Measurements from ENCODE around the gene PTPN13. TPM values are rescaled to one million over a fixed set of nuclear protein-coding genes. Genes with fewer than 3 reads are reported as not detected.

PTPN13 gene
- total RNA-seq, 3 donors from 2014 or later (not counting 1 experiment from before 2014, with no cell fraction given) = 0.20 to 2.4 (median 0.40) TPM

GRCh38 chr4:86757468-86757867 is 163.4 kb downstream of the PTPN13 start:
- 64% methylated on average over 3 of the region's 3 CpGs for WGBS (ENCODE audit: insufficient coverage)
- Histone ChIP-seq H3K27me3 (ENCODE audit: control insufficient read depth, insufficient read depth, low read length) (no peaks in the 10 kb centered on the region), H3K9me3 (ENCODE audit: control insufficient read depth, insufficient read depth, low read length) (no peaks in the 10 kb centered on the region), H3K4me1 (ENCODE audit: control insufficient read depth, insufficient read depth, low read length) (no peaks in the 10 kb centered on the region), H3K4me3 (ENCODE audit: low read length) (no peak overlapping the region), H3K36me3 (ENCODE audit: control insufficient read depth, insufficient read depth, low read length) (no peaks in the 10 kb centered on the region), H3K27ac (ENCODE audit: low read length) (no peak overlapping the region)
- no peak overlapping the region for H3K4me3 Mint-ChIP-seq
- no peaks in the 10 kb centered on the region for H3K36me3 Mint-ChIP-seq
- TF ChIP-seq CTCF (IDR thresholded peaks at IDR 0.05) = no peak
- DNase-seq (no peak), ATAC-seq (no peak)
- H3K4me1 Mint-ChIP-seq = no peaks in the 10 kb centered on the region
- no peaks in the 10 kb centered on the region for H3K27me3 Mint-ChIP-seq (ENCODE audit: low read depth in 2 of 2)
- peaks cover 0 to 2% of the 10 kb centered on the region in 2 donors for H3K9me3 Mint-ChIP-seq
- intact Hi-C loops (cut with micrococcal nuclease) = no loop called here
- no peak overlapping the region for H3K27ac Mint-ChIP-seq

GRCh38 chr4:86759298-86759697 is 165.2 kb downstream of the PTPN13 start:
- intact Hi-C loops (cut with micrococcal nuclease) = no loop called here
- Histone ChIP-seq H3K36me3 (ENCODE audit: control insufficient read depth, insufficient read depth, low read length) (no peaks in the 10 kb centered on the region), H3K4me3 (ENCODE audit: low read length) (no peak overlapping the region), H3K4me1 (ENCODE audit: control insufficient read depth, insufficient read depth, low read length) (no peaks in the 10 kb centered on the region), H3K27ac (ENCODE audit: low read length) (no peak overlapping the region), H3K27me3 (ENCODE audit: control insufficient read depth, insufficient read depth, low read length) (no peaks in the 10 kb centered on the region), H3K9me3 (ENCODE audit: control insufficient read depth, insufficient read depth, low read length) (no peaks in the 10 kb centered on the region)
- no peaks in the 10 kb centered on the region for H3K27me3 Mint-ChIP-seq (ENCODE audit: low read depth in 2 of 2)
- no peaks in the 10 kb centered on the region for H3K36me3 Mint-ChIP-seq
- ATAC-seq (no peak), DNase-seq (no peak)
- no peak for TF ChIP-seq CTCF (IDR thresholded peaks at IDR 0.05)
- H3K4me3 Mint-ChIP-seq = no peak overlapping the region
- H3K9me3 Mint-ChIP-seq = peaks cover 0 to 2% of the 10 kb centered on the region in 2 donors
- H3K4me1 Mint-ChIP-seq = no peaks in the 10 kb centered on the region
- 98% methylated on average over 3 of the region's 3 CpGs for WGBS (ENCODE audit: insufficient coverage)
- H3K27ac Mint-ChIP-seq = no peak overlapping the region

DNA sequence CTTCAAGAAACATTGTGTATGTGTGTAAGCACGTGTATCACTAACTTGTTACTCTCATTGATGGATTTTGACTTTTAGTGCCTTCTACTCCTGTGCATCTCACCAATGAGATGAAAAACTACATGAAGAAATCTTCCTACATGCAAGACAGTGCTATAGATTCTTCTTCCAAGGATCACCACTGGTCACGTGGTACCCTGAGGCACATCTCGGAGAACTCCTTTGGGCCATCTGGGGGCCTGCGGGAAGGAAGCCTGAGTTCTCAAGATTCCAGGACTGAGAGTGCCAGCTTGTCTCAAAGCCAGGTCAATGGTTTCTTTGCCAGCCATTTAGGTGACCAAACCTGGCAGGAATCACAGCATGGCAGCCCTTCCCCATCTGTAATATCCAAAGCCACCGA is 168.5 kb downstream of the PTPN13 start:
- DNase-seq = no peak
- no peak for TF ChIP-seq CTCF (IDR thresholded peaks at IDR 0.05)
- Histone ChIP-seq H3K9me3 (ENCODE audit: control insufficient read depth, insufficient read depth, low read length) (no peaks in the 10 kb centered on the region), H3K27ac (ENCODE audit: low read length) (no peak overlapping the region), H3K4me3 (ENCODE audit: low read length) (no peak overlapping the region), H3K27me3 (ENCODE audit: control insufficient read depth, insufficient read depth, low read length) (no peaks in the 10 kb centered on the region), H3K36me3 (ENCODE audit: control insufficient read depth, insufficient read depth, low read length) (no peaks in the 10 kb centered on the region), H3K4me1 (ENCODE audit: control insufficient read depth, insufficient read depth, low read length) (no peaks in the 10 kb centered on the region)
- ATAC-seq = no peak
- Mint-ChIP-seq H3K4me3 (no peak overlapping the region), H3K27me3 (ENCODE audit: low read depth in 2 of 2) (no peaks in the 10 kb centered on the region), H3K36me3 (no peaks in the 10 kb centered on the region), H3K4me1 (no peaks in the 10 kb centered on the region), H3K27ac (no peak overlapping the region), H3K9me3 (no peaks in the 10 kb centered on the region)
- intact Hi-C loops (cut with micrococcal nuclease) = no loop called here
- WGBS (ENCODE audit: insufficient coverage) = 86% methylated on average over 5 of the region's 5 CpGs

- intact Hi-C loops (cut with micrococcal nuclease) = no loop called here
- H3K36me3 Mint-ChIP-seq = no peaks in the 10 kb centered on the region
- no peaks in the 10 kb centered on the region for H3K27me3 Mint-ChIP-seq (ENCODE audit: low read depth in 2 of 2)
- Histone ChIP-seq H3K9me3 (ENCODE audit: control insufficient read depth, insufficient read depth, low read length) (no peaks in the 10 kb centered on the region), H3K27ac (ENCODE audit: low read length) (no peak overlapping the region), H3K27me3 (ENCODE audit: control insufficient read depth, insufficient read depth, low read length) (no peaks in the 10 kb centered on the region), H3K36me3 (ENCODE audit: control insufficient read depth, insufficient read depth, low read length) (no peaks in the 10 kb centered on the region), H3K4me1 (ENCODE audit: control insufficient read depth, insufficient read depth, low read length) (no peaks in the 10 kb centered on the region), H3K4me3 (ENCODE audit: low read length) (no peak overlapping the region)
- no peak for TF ChIP-seq CTCF (IDR thresholded peaks at IDR 0.05)
- DNase-seq = no peak
- 95% methylated on average over 2 of the region's 4 CpGs for WGBS (ENCODE audit: insufficient coverage)
- H3K4me3 Mint-ChIP-seq = no peak overlapping the region
- H3K4me1 Mint-ChIP-seq = no peaks in the 10 kb centered on the region
- H3K27ac Mint-ChIP-seq = no peak overlapping the region
- H3K9me3 Mint-ChIP-seq = no peaks in the 10 kb centered on the region
- no peak for ATAC-seq
Observed at GRCh38 chr4:86769794-86770193, 175.7 kb downstream of the PTPN13 start.

Data from natural killer cell (primary cell).